GM12873 (cell line): ENCODE data around the gene MBP.

Experiments
- TF ChIP-seq, protein P1 (sequence below): IDR thresholded peaks from 2 replicates; pipeline ENCODE4 v1.5.1; 2012; ENCODE audit warnings: low read depth, mild to moderate bottlenecking, moderate library complexity, low read length, control low read depth; ENCODE audit not compliant: insufficient read depth; ENCODE audit errors: missing control alignments

The MBP gene

GRCh38 chr18:77106331-77106730 is 26.3 kb downstream of the MBP start:
- TF ChIP-seq, protein P1, sequence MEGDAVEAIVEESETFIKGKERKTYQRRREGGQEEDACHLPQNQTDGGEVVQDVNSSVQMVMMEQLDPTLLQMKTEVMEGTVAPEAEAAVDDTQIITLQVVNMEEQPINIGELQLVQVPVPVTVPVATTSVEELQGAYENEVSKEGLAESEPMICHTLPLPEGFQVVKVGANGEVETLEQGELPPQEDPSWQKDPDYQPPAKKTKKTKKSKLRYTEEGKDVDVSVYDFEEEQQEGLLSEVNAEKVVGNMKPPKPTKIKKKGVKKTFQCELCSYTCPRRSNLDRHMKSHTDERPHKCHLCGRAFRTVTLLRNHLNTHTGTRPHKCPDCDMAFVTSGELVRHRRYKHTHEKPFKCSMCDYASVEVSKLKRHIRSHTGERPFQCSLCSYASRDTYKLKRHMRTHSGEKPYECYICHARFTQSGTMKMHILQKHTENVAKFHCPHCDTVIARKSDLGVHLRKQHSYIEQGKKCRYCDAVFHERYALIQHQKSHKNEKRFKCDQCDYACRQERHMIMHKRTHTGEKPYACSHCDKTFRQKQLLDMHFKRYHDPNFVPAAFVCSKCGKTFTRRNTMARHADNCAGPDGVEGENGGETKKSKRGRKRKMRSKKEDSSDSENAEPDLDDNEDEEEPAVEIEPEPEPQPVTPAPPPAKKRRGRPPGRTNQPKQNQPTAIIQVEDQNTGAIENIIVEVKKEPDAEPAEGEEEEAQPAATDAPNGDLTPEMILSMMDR: no peak

GRCh38 chr18:77105680-77106079 is 26.9 kb downstream of the MBP start:
- TF ChIP-seq, protein P1: no peak

DNA sequence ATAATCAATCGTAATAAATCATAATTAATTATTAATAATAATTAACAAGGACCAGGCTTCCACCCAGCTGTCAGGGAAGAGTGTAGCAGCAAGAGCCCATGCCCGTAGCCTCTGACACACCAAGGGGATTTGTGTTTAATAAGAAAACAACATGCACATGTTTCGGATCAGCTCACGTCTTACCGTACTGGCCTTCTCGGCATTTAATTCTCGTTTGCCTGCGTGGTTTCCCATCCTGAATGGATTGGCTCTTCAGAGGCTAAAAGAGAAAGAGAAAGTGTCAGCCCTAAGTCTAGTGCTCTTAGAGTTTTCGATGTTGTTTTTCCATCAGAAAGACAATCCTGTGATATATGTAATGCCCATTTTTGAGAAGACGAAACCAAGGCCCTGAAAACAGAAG is 27.6 kb downstream of the MBP start:
- TF ChIP-seq, protein P1: no peak

- TF ChIP-seq, protein P1: no peak
These were observed 28.5 kb downstream of the MBP start for GRCh38 chr18:77103991-77104531.

DNA sequence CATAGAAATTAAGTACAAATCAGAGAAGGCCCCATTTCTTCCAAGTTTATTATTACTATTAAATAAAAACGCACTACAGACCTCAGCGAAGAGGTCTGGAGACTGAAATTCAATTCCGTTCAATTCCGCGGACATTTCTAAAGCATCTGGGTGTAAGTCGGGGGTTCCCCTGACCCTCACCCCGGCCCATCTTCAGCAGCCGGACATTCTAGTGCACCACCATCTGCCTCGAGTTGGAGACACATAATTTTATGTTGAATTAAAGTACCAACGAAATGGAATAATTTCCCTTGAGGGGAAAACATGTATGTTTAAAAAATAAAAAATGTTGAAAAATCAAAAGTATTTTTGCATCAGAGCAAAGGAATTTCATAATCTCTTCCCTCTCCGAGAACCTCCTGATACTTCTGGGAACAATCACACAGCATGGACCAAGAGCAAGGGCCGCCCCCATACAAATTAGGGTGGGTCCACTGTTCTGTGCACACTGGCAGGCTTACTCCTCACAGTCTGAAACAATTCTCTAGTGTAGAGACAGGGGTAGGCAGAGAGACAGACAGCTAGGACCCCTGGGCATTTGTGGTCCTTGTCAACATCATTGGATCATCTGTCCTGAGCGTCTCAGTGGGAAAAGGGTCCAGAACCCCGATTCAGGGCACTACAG is 29.3 kb downstream of the MBP start:
- TF ChIP-seq, protein P1: no peak

- TF ChIP-seq, protein P1: no peak
These were observed 30.1 kb downstream of the MBP start for GRCh38 chr18:77102259-77103040.
